ENCODE results near the gene FLT3.
"Not testable (repeated sequence)": the region's sequence is repeated elsewhere in the genome, so short reads cannot be mapped to it uniquely, and the experiment has no call there.

The FLT3 gene

GRCh38 chr13:28099396-28100149 lies 803 bp downstream of the FLT3 start:
- no peak for DNase-seq

- no peak for DNase-seq
Measured at GRCh38 chr13:28097503-28097902, 2.9 kb downstream of the FLT3 start.

GRCh38 chr13:28094306-28094705 lies 6.1 kb downstream of the FLT3 start:
- no peak for DNase-seq

GRCh38 chr13:28093881-28094280 lies 6.5 kb downstream of the FLT3 start:
- no peak for DNase-seq

- no peak for DNase-seq
Measured at GRCh38 chr13:28092431-28092830, 7.9 kb downstream of the FLT3 start.

- DNase-seq, result no peak
Measured at GRCh38 chr13:28089065-28089464, 11.3 kb downstream of the FLT3 start.

GRCh38 chr13:28077820-28078219 lies 22.6 kb downstream of the FLT3 start:
- DNase-seq, result not testable (repeated sequence)

DNA sequence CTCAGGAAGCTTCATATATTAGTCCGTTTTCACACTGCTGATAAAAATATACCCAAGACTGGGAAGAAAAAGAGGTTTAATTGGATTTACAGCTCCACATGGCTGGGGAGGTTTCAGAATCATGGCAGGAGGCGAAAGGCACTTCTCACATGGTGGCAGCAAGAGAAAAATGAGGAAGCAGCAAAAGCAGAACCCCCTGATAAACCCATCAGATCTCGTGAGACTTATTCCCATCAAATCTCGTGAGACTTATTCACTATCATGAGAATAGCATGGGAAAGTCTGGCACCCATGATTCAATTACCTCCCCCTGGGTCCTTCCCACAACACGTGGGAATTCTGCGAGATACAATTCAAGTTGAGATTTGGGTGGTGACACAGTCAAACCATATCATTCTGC lies 23.1 kb downstream of the FLT3 start:
- DNase-seq, result no peak

- no peak for DNase-seq
Measured at GRCh38 chr13:28071424-28071823, 29.0 kb downstream of the FLT3 start.

DNA sequence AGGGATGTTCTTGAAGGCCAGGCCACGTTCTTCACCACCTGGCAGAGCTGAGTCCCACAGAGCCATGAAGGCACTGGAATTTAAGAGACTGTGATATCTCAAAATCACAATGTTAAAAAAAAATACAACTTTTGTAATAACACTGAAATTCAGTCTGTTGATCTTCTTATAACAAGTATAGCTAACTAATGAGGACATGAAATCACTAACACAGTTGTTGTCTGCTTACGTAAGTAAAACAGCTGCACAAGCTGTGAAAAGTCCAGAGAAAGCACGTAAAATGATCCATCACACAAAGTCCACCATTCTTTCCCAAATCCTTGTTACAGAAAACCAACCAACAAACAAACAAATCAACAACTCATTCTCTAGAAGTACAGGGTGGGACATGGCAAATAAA lies 32.9 kb downstream of the FLT3 start:
- DNase-seq, result no peak

DNA sequence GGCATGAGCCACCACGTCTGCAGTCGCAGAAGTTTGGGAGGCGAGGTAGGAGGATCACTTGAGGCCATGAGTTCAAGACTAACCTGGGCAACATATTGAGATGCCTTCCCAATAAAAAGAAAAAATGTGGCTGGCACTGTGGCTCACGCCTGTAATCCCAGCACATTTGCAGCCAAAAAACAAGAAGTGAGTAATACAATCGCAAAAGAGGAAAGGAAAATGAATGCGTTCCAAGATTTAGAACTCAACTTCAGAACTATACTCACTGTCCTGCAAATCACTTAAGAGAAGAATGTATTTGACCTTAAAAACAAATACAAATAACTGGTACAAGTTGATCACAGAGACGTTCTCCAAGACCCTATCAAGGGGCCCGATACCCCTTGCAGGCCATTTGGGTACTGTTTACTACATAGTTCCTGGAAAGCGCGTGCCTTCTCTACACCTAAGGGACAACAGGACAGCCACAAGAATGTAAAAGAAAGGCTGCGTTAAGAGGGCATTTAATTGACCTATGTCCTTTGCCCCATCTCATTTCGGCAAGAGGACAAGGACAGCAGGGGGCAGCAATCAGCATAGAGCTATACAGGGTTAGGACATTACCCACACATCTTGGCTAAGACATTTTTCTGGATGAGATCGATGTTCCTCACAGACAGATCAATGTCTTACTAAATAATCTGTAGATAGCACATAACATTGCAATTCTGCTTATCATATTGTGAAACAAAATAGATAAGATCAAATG lies 41.3 kb downstream of the FLT3 start:
- DNase-seq, result no peak

DNA sequence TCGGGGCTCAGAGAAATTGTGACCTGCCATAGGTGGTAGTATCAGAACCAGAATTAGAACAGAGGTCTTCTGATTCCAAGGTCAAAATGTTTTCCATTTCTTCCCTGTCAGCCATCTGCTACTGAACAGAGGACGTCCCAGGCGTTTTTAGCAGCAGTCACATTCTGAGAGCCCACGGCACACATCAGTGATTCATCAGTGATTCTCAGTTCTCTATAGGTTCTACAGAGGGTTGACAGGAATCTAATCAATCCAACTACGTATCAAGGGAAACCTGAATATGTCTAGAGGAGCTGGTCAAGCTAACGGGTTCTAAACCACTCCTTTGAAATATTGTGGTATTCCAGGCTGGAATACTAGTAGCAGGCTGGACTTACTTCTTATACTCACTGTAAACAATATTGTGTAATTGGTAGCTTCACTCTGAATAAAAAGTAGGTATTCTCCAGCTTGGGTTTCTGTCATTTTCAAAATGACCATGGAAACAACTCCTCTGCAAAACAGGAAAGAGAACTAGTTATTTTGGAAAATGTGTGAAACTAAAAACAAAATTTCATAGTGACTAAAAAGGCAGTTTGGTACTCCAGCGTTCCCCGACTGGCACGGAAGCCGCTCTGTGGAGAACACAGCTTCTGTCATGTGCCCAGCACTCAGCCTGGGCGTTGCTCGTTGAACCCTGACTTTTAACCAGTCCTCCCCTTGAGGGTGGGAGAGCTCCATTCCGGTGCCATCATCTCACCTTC lies 43.2 kb downstream of the FLT3 start:
- no peak for DNase-seq

- no peak for DNase-seq
Measured at GRCh38 chr13:28056426-28056825, 44.0 kb downstream of the FLT3 start.

GRCh38 chr13:28055357-28055756 lies 45.0 kb downstream of the FLT3 start:
- DNase-seq, result no peak

DNA sequence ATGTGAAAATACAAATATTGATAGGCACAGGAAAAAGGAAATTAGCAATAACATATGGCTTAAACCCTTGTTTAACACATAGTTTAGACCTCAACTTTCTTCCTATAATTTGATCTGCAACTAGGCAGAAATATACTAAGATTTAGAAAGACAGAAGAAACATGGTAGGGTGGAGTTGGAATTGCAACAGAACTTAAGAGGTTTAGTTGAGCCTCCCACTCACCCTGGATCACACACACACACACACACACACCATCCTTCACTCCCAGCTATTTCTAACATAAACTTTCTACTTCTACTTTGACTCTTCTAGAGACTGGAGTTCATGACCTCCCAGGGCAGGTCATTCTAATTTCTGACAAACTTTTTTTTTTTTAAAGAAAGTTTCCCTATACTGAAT lies 47.4 kb downstream of the FLT3 start:
- DNase-seq, result no peak

DNA sequence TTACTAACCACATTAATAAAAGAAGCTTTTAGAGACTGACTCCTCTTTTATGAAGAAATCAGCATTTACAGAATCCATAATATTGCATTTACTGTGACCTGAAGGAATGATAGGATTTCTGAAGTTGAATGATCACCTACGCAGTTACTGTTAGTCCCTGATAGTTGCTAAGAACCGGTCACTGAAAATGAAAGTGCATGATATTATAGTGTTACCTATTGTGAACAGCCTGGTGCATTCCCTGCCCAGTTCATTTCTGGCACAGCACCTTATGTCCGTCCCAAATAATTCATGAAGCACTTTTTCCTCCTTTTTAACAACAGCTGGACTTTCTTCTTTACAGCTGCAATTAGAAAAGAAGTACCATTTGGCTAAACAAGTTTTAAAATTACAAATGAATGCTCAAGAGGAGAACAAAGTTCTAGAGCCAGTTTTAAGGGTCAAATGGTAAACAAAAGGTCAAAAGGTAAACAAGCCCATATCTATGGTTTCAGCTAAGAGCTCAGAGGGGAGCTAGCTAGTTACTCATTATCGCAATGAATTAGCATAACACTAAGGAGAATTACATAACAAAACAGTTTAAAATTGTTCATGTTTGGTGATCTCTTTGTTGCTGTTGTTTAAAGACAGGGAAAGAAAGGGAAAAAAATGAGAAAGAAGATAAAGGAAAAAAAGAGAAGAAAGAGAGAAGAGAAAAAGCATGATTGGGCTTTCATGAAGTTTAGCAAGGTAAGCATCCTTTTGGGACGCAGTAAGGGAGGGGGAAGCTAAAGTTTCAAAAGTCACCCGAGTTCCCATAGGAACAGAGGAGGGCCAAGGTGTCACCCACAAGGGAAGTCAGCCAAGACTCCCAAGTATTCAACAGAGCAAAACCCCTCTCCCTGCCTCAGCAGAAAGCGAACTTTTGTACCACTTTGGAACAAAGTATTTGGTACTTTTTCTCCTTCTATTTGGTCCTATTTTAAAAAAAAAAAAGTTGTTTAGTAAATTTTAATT lies 50.2 kb downstream of the FLT3 start:
- no peak for DNase-seq

- no peak for DNase-seq
Measured at GRCh38 chr13:28049215-28049614, 51.2 kb downstream of the FLT3 start.

DNA sequence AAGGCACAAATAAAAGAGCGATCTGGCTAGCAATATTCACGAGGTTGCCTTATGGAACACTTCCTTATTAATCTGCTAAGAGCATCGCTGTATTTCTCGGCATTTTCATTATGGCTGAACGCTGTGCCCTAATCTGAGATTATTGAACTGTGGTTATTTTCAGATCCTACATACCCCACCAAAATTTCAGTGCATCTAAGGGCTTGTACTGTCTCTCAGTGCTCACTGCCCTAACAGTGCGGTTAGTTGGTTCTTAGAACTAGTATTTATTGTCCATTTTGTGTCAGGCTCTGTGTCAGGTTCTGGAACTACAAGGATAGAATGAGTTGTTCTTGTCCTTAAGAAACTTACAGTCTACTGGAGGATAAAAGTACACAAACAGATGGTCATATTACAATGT lies 51.6 kb downstream of the FLT3 start:
- DNase-seq, result no peak

GRCh38 chr13:28047757-28048388 lies 52.5 kb downstream of the FLT3 start:
- no peak for DNase-seq

- DNase-seq, result no peak
Measured at GRCh38 chr13:28046981-28047380, 53.4 kb downstream of the FLT3 start.

DNA sequence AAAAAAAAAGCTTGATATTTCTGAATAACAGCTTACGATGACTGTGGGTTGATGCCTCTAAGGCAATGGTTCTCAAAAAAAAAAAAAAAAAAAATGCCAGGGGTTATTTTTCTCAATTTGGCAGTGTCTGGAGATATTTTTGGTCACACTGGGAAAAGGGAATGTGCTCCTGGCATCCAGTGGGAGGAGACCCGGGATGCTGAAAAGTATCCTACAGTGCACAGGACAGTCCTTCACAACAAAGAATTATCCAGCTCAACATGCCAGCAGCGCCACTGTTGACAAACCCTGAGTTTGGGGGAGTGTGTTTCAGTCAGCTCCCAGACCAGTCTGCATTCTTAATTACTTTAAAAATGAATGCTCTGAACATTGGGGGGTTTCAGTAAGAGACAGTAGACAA lies 54.5 kb downstream of the FLT3 start:
- no peak for DNase-seq

- no peak for DNase-seq
Measured at GRCh38 chr13:28044608-28045007, 55.8 kb downstream of the FLT3 start.
